A673 (cell line): ENCODE measurements around the gene DGKH. TPM values are rescaled to one million over a fixed set of nuclear protein-coding genes. Genes with fewer than 3 reads are reported as not detected.
"Not testable (repeated sequence)": the region's sequence is repeated elsewhere in the genome, so short reads cannot be mapped to it uniquely, and the experiment has no call there.

Experiments used
- BruUV-seq: library from RNA; stranded (reverse); fragments of 400-500 nt; replicated peaks from 2 replicates; lab custom pipeline; 2021; lab: Mats Ljungman, UMichigan
- CTCF ChIA-PET: fragments of 300-600 bp; sonication (Branson Sonifier 250); formaldehyde crosslinking; loops from one replicate; lab custom pipeline; 2022; ENCODE audit warnings: antibody characterized with exemption; lab: Charles Lee
- POLR2A ChIA-PET: fragments of 300-600 bp; sonication (Branson Sonifier 250); formaldehyde crosslinking; loops from one replicate; lab custom pipeline; 2022; ENCODE audit warnings: antibody characterized with exemption; ENCODE audit not compliant: low non-redundant PET; lab: Charles Lee
- DNase-seq: peaks from one replicate; pipeline ENCODE4 v3.0.0-alpha.2; 2015; ENCODE audit warnings: low spot score
- H3K27ac ChIP-seq: fragments of 200-600 bp; sonication (generic); 2 replicates; pipeline ENCODE4 v1.5.1; 2016; ENCODE audit warnings: mixed run types, low read depth, mild to moderate bottlenecking, mixed read lengths, antibody characterized with exemption, low read length; ENCODE audit not compliant: poor library complexity, severe bottlenecking
- H3K27me3 ChIP-seq: fragments of 200-600 bp; sonication (generic); replicated peaks from 2 replicates; pipeline ENCODE4 v1.6.1; 2017; ENCODE audit warnings: mixed run types, low read depth, mild to moderate bottlenecking, mixed read lengths, antibody characterized with exemption, low read length; ENCODE audit not compliant: insufficient read depth, poor library complexity
- H3K36me3 ChIP-seq: fragments of 200-600 bp; sonication (generic); 2 replicates; pipeline ENCODE4 v1.6.1; 2016; ENCODE audit warnings: mixed run types, mild to moderate bottlenecking, mixed read lengths, antibody characterized with exemption, low read length; ENCODE audit not compliant: insufficient read depth, poor library complexity, severe bottlenecking
- H3K4me1 ChIP-seq: fragments of 200-600 bp; sonication (generic); 2 replicates; pipeline ENCODE4 v1.6.1; 2017; ENCODE audit warnings: mixed run types, mild to moderate bottlenecking, mixed read lengths, antibody characterized with exemption, low read length; ENCODE audit not compliant: insufficient read depth, poor library complexity, severe bottlenecking
- H3K4me3 ChIP-seq: fragments of 200-600 bp; sonication (generic); 2 replicates; pipeline ENCODE4 v1.5.1; 2016; ENCODE audit warnings: low read depth, mixed run types, mild to moderate bottlenecking, mixed read lengths, low read length; ENCODE audit not compliant: poor library complexity, severe bottlenecking
- H3K9me3 ChIP-seq: fragments of 200-600 bp; sonication (generic); 2 replicates; pipeline ENCODE4 v1.6.1; 2016; ENCODE audit warnings: mixed run types, low read depth, mild to moderate bottlenecking, mixed read lengths, antibody characterized with exemption, low read length; ENCODE audit not compliant: poor library complexity, severe bottlenecking
- EZH2 ChIP-seq: fragments of 200-600 bp; sonication (generic); IDR thresholded peaks from 2 replicates; pipeline ENCODE4 v1.6.1; 2017; ENCODE audit warnings: borderline replicate concordance, low read depth, mild to moderate bottlenecking, mixed read lengths, antibody characterized with exemption, low read length; ENCODE audit not compliant: poor library complexity, severe bottlenecking
- intact Hi-C: fragments of 100-400 bp; cut with micrococcal nuclease; formaldehyde crosslinking; loops from one replicate; pipeline ENCODE4 v1.10.0; 2022; ENCODE audit not compliant: unreplicated experiment
- total RNA-seq: library from RNA; stranded (reverse); gene quantifications from 2 replicates; pipeline ENCODE4 v1.2.3, GENCODE V29; 2021
- TF ChIP-seq, protein P1 (sequence below): fragments of 300-800, 200-600 bp; sonication (generic); conservative IDR thresholded peaks from 2 replicates; pipeline ENCODE4 v1.5.1; 2017; ENCODE audit warnings: low read depth, mild to moderate bottlenecking, antibody characterized with exemption, low read length, moderate library complexity, mixed read lengths

The DGKH gene
- total RNA-seq, 1 experiment from 2014 or later: 13.8 TPM

DNA sequence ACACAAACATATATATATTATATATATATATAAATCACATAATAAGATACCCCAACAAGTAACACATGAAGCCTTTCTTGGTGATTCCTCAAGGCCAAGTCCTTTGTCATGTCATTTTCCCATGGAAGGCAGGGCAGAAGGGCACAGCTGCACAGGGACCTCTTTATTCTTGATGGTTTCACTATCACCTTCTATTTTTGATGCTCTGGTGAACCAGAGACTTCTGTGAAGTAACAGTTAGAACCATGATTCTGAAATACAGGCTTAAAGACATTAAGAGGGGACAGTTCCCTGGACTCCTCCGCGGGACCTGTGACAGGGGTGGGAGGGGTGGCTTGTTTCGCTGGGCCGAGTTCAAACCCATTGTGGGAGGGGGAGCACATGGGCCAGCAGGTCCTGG, 104.0 kb downstream of the DGKH start:
- no peak overlapping the region for H3K4me3 ChIP-seq
- TF ChIP-seq EZH2: no peak
- TF ChIP-seq, protein P1, sequence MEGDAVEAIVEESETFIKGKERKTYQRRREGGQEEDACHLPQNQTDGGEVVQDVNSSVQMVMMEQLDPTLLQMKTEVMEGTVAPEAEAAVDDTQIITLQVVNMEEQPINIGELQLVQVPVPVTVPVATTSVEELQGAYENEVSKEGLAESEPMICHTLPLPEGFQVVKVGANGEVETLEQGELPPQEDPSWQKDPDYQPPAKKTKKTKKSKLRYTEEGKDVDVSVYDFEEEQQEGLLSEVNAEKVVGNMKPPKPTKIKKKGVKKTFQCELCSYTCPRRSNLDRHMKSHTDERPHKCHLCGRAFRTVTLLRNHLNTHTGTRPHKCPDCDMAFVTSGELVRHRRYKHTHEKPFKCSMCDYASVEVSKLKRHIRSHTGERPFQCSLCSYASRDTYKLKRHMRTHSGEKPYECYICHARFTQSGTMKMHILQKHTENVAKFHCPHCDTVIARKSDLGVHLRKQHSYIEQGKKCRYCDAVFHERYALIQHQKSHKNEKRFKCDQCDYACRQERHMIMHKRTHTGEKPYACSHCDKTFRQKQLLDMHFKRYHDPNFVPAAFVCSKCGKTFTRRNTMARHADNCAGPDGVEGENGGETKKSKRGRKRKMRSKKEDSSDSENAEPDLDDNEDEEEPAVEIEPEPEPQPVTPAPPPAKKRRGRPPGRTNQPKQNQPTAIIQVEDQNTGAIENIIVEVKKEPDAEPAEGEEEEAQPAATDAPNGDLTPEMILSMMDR: no peak
- ChIA-PET POLR2A (no interaction called here), CTCF (no interaction called here)
- BruUV-seq: no TSS peak
- intact Hi-C loops: no loop called here
- no peak for DNase-seq
- H3K27ac ChIP-seq: no peak overlapping the region
- no peaks in the 10 kb centered on the region for H3K27me3 ChIP-seq
- H3K4me1 ChIP-seq: no peaks in the 10 kb centered on the region
- no peaks in the 10 kb centered on the region for H3K36me3 ChIP-seq
- H3K9me3 ChIP-seq: no peaks in the 10 kb centered on the region

DNA sequence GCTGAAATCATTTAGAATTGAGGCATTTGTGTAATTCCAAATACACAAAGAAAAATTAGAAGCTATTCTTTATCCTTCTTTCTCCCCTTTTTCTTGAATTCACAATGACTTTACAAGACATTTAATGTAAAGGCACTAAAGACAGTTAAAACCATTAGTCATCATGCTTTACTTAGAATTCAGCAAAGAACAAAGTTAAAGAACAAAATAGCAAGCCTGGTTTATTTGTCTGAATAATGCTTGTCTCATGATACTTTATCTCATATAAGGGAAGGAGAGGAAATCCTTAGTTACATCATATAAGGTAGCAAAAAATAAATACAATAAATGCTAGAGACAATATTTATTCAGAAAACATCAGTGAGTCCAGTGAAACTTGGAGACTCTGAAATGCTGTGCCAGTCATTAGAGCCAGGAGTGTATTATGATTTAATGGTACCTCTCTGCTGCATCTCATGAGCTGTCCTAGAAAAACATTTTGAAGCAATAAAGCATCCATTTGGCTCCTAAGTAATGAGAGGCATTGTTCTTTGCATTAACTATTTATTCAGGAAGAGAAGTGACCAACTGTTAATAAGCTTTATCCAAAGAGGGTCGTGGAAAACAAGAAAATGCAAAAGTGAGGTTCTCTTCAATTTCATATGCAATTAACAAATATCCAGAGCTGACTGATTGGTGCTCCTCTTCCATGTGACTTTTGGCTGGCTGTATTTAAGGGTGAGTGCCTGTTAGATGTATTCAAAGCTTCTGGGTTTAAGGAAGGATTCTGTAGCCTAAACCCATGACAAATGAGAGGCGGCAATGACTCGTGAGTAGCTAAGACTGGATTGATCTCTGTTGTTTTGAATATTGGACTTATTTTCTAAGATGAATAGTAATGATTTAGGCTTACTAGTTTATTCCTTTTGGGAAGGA, 105.0 kb downstream of the DGKH start:
- no peak for DNase-seq
- H3K27ac ChIP-seq: no peak overlapping the region

DNA sequence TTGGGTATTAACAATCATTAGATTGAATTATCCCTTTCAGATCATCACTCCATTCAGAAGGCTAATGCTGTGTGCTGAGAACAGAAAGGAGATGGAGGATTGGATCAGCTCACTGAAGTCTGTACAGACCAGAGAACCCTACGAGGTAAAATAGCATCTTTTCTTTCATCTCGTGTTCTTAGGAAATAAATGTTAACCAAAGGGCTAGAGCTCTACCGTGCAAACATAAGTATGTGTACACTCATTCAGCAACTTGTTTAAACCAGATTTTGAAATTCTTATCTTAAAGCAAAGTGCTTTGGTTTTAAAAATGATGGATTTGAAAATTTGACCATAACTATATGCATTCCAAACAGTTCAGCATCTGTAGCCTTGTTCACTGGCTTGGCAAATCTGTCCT, 106.8 kb downstream of the DGKH start:
- H3K27ac ChIP-seq: no peak overlapping the region
- ChIA-PET POLR2A (no interaction called here), CTCF (no interaction called here)
- no peaks in the 10 kb centered on the region for H3K4me1 ChIP-seq
- intact Hi-C loops: no loop called here
- BruUV-seq: no TSS peak
- no peak overlapping the region for H3K4me3 ChIP-seq
- no peaks in the 10 kb centered on the region for H3K36me3 ChIP-seq
- no peak for DNase-seq
- H3K27me3 ChIP-seq: no peaks in the 10 kb centered on the region
- TF ChIP-seq, protein P1: no peak
- no peak for TF ChIP-seq EZH2
- H3K9me3 ChIP-seq: no peaks in the 10 kb centered on the region

More for the DNA sequence above, 105.0 kb downstream of the DGKH start:
- no TSS peak for BruUV-seq
- CTCF ChIA-PET: no interaction called here
- no peaks in the 10 kb centered on the region for H3K27me3 ChIP-seq
- no peak overlapping the region for H3K4me3 ChIP-seq
- TF ChIP-seq, protein P1: no peak
- no peak for TF ChIP-seq EZH2
- no peaks in the 10 kb centered on the region for H3K36me3 ChIP-seq
- no peaks in the 10 kb centered on the region for H3K9me3 ChIP-seq
- intact Hi-C loops: no loop called here
- H3K4me1 ChIP-seq: no peaks in the 10 kb centered on the region
- POLR2A ChIA-PET: no interaction called here

DNA sequence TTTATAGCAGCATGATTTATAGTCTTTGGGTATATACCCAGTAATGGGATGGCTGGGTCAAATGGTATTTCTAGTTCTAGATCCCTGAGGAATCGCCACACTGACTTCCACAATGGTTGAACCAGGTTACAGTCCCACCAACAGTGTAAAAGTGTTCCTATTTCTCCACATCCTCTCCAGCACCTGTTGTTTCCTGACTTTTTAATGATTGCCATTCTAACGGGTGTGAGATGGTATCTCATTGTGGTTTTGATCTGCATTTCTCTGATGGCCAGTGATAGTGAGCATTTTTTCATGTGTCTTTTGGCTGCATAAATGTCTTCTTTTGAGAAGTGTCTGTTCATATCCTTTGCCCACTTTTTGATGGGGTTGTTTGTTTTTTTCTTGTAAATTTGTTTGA, 114.9 kb downstream of the DGKH start:
- H3K27me3 ChIP-seq, H3K4me3 ChIP-seq, CTCF ChIA-PET, H3K9me3 ChIP-seq, H3K36me3 ChIP-seq, intact Hi-C loops, BruUV-seq, H3K27ac ChIP-seq, POLR2A ChIA-PET, DNase-seq, H3K4me1 ChIP-seq: not testable (repeated sequence)

DNA sequence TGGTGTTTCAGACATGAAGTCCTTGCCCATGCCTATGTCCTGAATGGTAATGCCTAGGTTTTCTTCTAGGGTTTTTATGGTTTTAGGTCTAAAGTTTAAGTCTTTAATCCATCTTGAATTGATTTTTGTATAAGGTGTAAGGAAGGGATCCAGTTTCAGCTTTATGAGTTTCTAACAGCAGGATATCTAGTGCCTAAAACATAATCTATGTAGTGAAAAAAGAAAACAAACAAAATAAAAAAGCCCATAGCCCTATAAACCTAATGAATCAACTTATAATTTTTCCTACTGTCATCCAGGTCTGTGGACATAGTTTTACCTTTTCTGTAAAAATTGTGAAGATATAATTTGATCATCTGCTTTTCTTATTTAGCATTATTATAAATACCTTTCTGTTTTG, 115.5 kb downstream of the DGKH start:
- H3K4me1 ChIP-seq, intact Hi-C loops, H3K27ac ChIP-seq, H3K4me3 ChIP-seq, POLR2A ChIA-PET, H3K27me3 ChIP-seq, DNase-seq, CTCF ChIA-PET, H3K36me3 ChIP-seq, BruUV-seq, H3K9me3 ChIP-seq: not testable (repeated sequence)
